ENCODE data around the gene SNAP29.

- no peak for TF ChIP-seq POLR2A (IDR thresholded peaks at IDR 0.05)
- no peak for TF ChIP-seq CTCF (IDR thresholded peaks at IDR 0.05)
- no peak for TF ChIP-seq EP300 (IDR thresholded peaks at IDR 0.05)
Observed at GRCh38 chr22:20823264-20823663, 35.5 kb upstream of the SNAP29 start.

All from stomach (tissue), 4 donors.